Thymus (tissue), 11 donors: Measurements from ENCODE around the gene CCDC102B. TPM values are rescaled to one million over a fixed set of nuclear protein-coding genes. Genes with fewer than 3 reads are reported as not detected.

Experiments used
- DNase-seq, 9 donors: peaks; one replicate each; pipeline ENCODE4 v3.0.0-alpha.2; 2013; ENCODE audit warnings: low spot score in 9 of 9, low read depth in 6 of 9, missing footprints in 1 of 9
- H3K27ac ChIP-seq, 2 donors: one replicate each; pipeline ENCODE4 v1.5.1; 2013; ENCODE audit warnings: control low read depth in 1 of 2, low read depth in 1 of 2, low read length in 1 of 2, mild to moderate bottlenecking in 1 of 2, moderate library complexity in 1 of 2
- H3K27me3 ChIP-seq, 2 donors: one replicate each; pipeline ENCODE4 v1.5.1; 2013; ENCODE audit warnings: low read length in 1 of 2; ENCODE audit not compliant: control insufficient read depth in 2 of 2, insufficient read depth in 1 of 2
- H3K36me3 ChIP-seq, 2 donors: one replicate each; pipeline ENCODE4 v1.5.1; 2013; ENCODE audit warnings: low read length in 1 of 2, mild to moderate bottlenecking in 1 of 2, moderate library complexity in 1 of 2; ENCODE audit not compliant: control insufficient read depth in 2 of 2, insufficient read depth in 2 of 2
- H3K4me1 ChIP-seq, 2 donors: one replicate each; pipeline ENCODE4 v1.5.1; 2013; ENCODE audit warnings: low read length in 2 of 2; ENCODE audit not compliant: control insufficient read depth in 2 of 2, insufficient read depth in 2 of 2
- H3K4me3 ChIP-seq, 2 donors: one replicate each; pipeline ENCODE4 v1.5.1; 2013; ENCODE audit warnings: low read length in 2 of 2, control low read depth in 1 of 2, mild to moderate bottlenecking in 1 of 2
- H3K9me3 ChIP-seq, 2 donors: one replicate each; pipeline ENCODE4 v1.5.1; 2013; ENCODE audit warnings: low read length in 1 of 2, mild to moderate bottlenecking in 1 of 2; ENCODE audit not compliant: control insufficient read depth in 2 of 2, insufficient read depth in 1 of 2
- WGBS: extraction: QIAGEN DNeasy Blood & Tissue Kit; methylation state at CpG from one replicate; pipeline ENCODE4 v1.1.7; 2013; 5-methylcytosine and 5-hydroxymethylcytosine counted together
- polyA plus RNA-seq: library from polyadenylated mRNA; stranded (reverse); fragments of 200-250 nt; gene quantifications from one replicate; pipeline ENCODE4 v1.2.3, GENCODE V29; 2013
- total RNA-seq: library from RNA; stranded (reverse); fragments of 120-200 nt; gene quantifications from one replicate; pipeline ENCODE4 v1.2.4, GENCODE V29; 2013
- donor health status: healthy.

The CCDC102B gene
- total and polyA plus RNA-seq, 2 donors, result 3.0 to 6.1 TPM

DNA sequence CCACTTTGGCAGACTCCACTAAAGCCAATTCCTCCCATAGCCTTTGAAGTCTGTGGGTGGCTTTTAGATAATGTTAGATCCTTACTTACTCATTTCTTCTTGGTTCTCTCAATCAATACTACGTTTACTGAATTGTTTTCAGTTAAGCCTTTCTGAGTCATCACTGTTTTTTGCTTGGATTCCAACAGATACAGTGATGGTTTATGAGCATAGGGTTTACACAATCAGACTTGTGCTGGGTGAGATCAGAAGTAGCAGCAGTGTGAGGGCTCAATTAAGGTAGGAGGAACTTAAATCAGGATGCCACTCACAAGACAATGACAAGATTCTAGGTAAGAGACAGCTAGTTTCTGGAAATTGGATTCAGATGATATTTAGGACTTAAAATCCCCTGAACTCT is 305.1 kb downstream of the CCDC102B start:
- Histone ChIP-seq H3K36me3 (no peaks in the 10 kb centered on the region), H3K27ac (no peak overlapping the region), H3K27me3 (no peaks in the 10 kb centered on the region), H3K4me3 (no peak overlapping the region), H3K9me3 (no peaks in the 10 kb centered on the region), H3K4me1 (no peaks in the 10 kb centered on the region)
- WGBS, result 75% methylated on average over 1 of the region's 1 CpG
- no peak for DNase-seq

Other genes starting within 250 kb of the CCDC102B start
- 37.2 TPM for gene TMX3, start 83.0 kb upstream of the CCDC102B start, total RNA-seq
- 45.4 TPM for gene TMX3, start 83.0 kb upstream of the CCDC102B start, polyA plus RNA-seq